ENCODE measurements around the gene MAGOHB. TPM values are rescaled to one million over a fixed set of nuclear protein-coding genes. Genes with fewer than 3 reads are reported as not detected.
"Not testable (repeated sequence)": the region's sequence is repeated elsewhere in the genome, so short reads cannot be mapped to it uniquely, and the experiment has no call there.

Gene MAGOHB
- 23.1 and 29.1 TPM in 2 replicates for total RNA-seq (2014; rRNA removed; shearing (Covaris generic))

GRCh38 chr12:10613349-10614055 is at the start of gene MAGOHB:
Gene MAGOHB, minus strand, starts transcription at chr12:10613609. Its CDS starts 77 bp downstream, at chr12:10613532.
- peak within 1 kb of the TSS; percentile 77 for H3K4me3 ChIP-seq (ENCODE audit: insufficient read depth, low read depth, low read length)
- peak; percentile 79 for DNase-seq
- no peaks in the 10 kb centered on the region for H3K27me3 ChIP-seq (ENCODE audit: control insufficient read depth, insufficient read depth, low read length)
- peaks cover 11% of the 10 kb centered on the region for H3K36me3 ChIP-seq (replicated peaks; ENCODE audit: control insufficient read depth, insufficient read depth, low read length)

GRCh38 chr12:10661338-10661737 is 47.9 kb upstream of the MAGOHB start:
- DNase-seq, result no peak
- no peaks in the 10 kb centered on the region for H3K36me3 ChIP-seq (replicated peaks; ENCODE audit: control insufficient read depth, insufficient read depth, low read length)
- no peak overlapping the region for H3K4me3 ChIP-seq (ENCODE audit: insufficient read depth, low read depth, low read length)
- no peaks in the 10 kb centered on the region for H3K27me3 ChIP-seq (ENCODE audit: control insufficient read depth, insufficient read depth, low read length)

GRCh38 chr12:10654003-10654402 is 40.6 kb upstream of the MAGOHB start:
- no peak for DNase-seq
- Histone ChIP-seq H3K4me3 (ENCODE audit: insufficient read depth, low read depth, low read length) (no peak overlapping the region), H3K27me3 (ENCODE audit: control insufficient read depth, insufficient read depth, low read length) (no peaks in the 10 kb centered on the region), H3K36me3 (replicated peaks; ENCODE audit: control insufficient read depth, insufficient read depth, low read length) (no peaks in the 10 kb centered on the region)

- Histone ChIP-seq H3K27me3 (ENCODE audit: control insufficient read depth, insufficient read depth, low read length) (no peaks in the 10 kb centered on the region), H3K4me3 (ENCODE audit: insufficient read depth, low read depth, low read length) (no peak overlapping the region), H3K36me3 (replicated peaks; ENCODE audit: control insufficient read depth, insufficient read depth, low read length) (no peaks in the 10 kb centered on the region)
- no peak for DNase-seq
These were observed 38.8 kb upstream of the MAGOHB start for GRCh38 chr12:10652192-10652591.

- DNase-seq; H3K4me3 ChIP-seq (ENCODE audit: insufficient read depth, low read depth, low read length); H3K27me3 ChIP-seq (ENCODE audit: control insufficient read depth, insufficient read depth, low read length); H3K36me3 ChIP-seq (replicated peaks; ENCODE audit: control insufficient read depth, insufficient read depth, low read length): not testable (repeated sequence)
These were observed 33.2 kb upstream of the MAGOHB start for GRCh38 chr12:10646576-10646975.

GRCh38 chr12:10645910-10646309 is 32.5 kb upstream of the MAGOHB start:
- no peaks in the 10 kb centered on the region for H3K36me3 ChIP-seq (replicated peaks; ENCODE audit: control insufficient read depth, insufficient read depth, low read length)
- H3K27me3 ChIP-seq (ENCODE audit: control insufficient read depth, insufficient read depth, low read length), result no peaks in the 10 kb centered on the region
- DNase-seq, result no peak
- no peak overlapping the region for H3K4me3 ChIP-seq (ENCODE audit: insufficient read depth, low read depth, low read length)

GRCh38 chr12:10641735-10642500 is 28.5 kb upstream of the MAGOHB start:
- no peaks in the 10 kb centered on the region for H3K27me3 ChIP-seq (ENCODE audit: control insufficient read depth, insufficient read depth, low read length)
- no peak overlapping the region for H3K4me3 ChIP-seq (ENCODE audit: insufficient read depth, low read depth, low read length)
- DNase-seq, result no peak
- H3K36me3 ChIP-seq (replicated peaks; ENCODE audit: control insufficient read depth, insufficient read depth, low read length), result no peaks in the 10 kb centered on the region

- Histone ChIP-seq H3K27me3 (ENCODE audit: control insufficient read depth, insufficient read depth, low read length) (no peaks in the 10 kb centered on the region), H3K36me3 (replicated peaks; ENCODE audit: control insufficient read depth, insufficient read depth, low read length) (no peaks in the 10 kb centered on the region), H3K4me3 (ENCODE audit: insufficient read depth, low read depth, low read length) (no peak overlapping the region)
- DNase-seq, result no peak
These were observed 25.3 kb upstream of the MAGOHB start for GRCh38 chr12:10638728-10639127.

GRCh38 chr12:10636611-10637010 is 23.2 kb upstream of the MAGOHB start:
- H3K27me3 ChIP-seq (ENCODE audit: control insufficient read depth, insufficient read depth, low read length), result no peaks in the 10 kb centered on the region
- no peaks in the 10 kb centered on the region for H3K36me3 ChIP-seq (replicated peaks; ENCODE audit: control insufficient read depth, insufficient read depth, low read length)
- H3K4me3 ChIP-seq (ENCODE audit: insufficient read depth, low read depth, low read length), result no peak overlapping the region
- no peak for DNase-seq

GRCh38 chr12:10636124-10636523 is 22.7 kb upstream of the MAGOHB start:
- no peak for DNase-seq
- Histone ChIP-seq H3K4me3 (ENCODE audit: insufficient read depth, low read depth, low read length) (no peak overlapping the region), H3K27me3 (ENCODE audit: control insufficient read depth, insufficient read depth, low read length) (no peaks in the 10 kb centered on the region), H3K36me3 (replicated peaks; ENCODE audit: control insufficient read depth, insufficient read depth, low read length) (no peaks in the 10 kb centered on the region)

GRCh38 chr12:10635306-10635705 is 21.9 kb upstream of the MAGOHB start:
- no peaks in the 10 kb centered on the region for H3K27me3 ChIP-seq (ENCODE audit: control insufficient read depth, insufficient read depth, low read length)
- no peak for DNase-seq
- no peak overlapping the region for H3K4me3 ChIP-seq (ENCODE audit: insufficient read depth, low read depth, low read length)
- no peaks in the 10 kb centered on the region for H3K36me3 ChIP-seq (replicated peaks; ENCODE audit: control insufficient read depth, insufficient read depth, low read length)

GRCh38 chr12:10634427-10634826 is 21.0 kb upstream of the MAGOHB start:
- DNase-seq, result no peak
- Histone ChIP-seq H3K4me3 (ENCODE audit: insufficient read depth, low read depth, low read length) (no peak overlapping the region), H3K36me3 (replicated peaks; ENCODE audit: control insufficient read depth, insufficient read depth, low read length) (no peaks in the 10 kb centered on the region), H3K27me3 (ENCODE audit: control insufficient read depth, insufficient read depth, low read length) (no peaks in the 10 kb centered on the region)

GRCh38 chr12:10633541-10633940 is 20.1 kb upstream of the MAGOHB start:
- DNase-seq, result no peak
- H3K4me3 ChIP-seq (ENCODE audit: insufficient read depth, low read depth, low read length), result no peak overlapping the region
- H3K27me3 ChIP-seq (ENCODE audit: control insufficient read depth, insufficient read depth, low read length), result no peaks in the 10 kb centered on the region
- H3K36me3 ChIP-seq (replicated peaks; ENCODE audit: control insufficient read depth, insufficient read depth, low read length), result no peaks in the 10 kb centered on the region

GRCh38 chr12:10632226-10632625 is 18.8 kb upstream of the MAGOHB start:
- no peak overlapping the region for H3K4me3 ChIP-seq (ENCODE audit: insufficient read depth, low read depth, low read length)
- DNase-seq, result no peak
- H3K36me3 ChIP-seq (replicated peaks; ENCODE audit: control insufficient read depth, insufficient read depth, low read length), result no peaks in the 10 kb centered on the region
- no peaks in the 10 kb centered on the region for H3K27me3 ChIP-seq (ENCODE audit: control insufficient read depth, insufficient read depth, low read length)

- no peak for DNase-seq
- Histone ChIP-seq H3K36me3 (replicated peaks; ENCODE audit: control insufficient read depth, insufficient read depth, low read length) (no peaks in the 10 kb centered on the region), H3K4me3 (ENCODE audit: insufficient read depth, low read depth, low read length) (no peak overlapping the region), H3K27me3 (ENCODE audit: control insufficient read depth, insufficient read depth, low read length) (no peaks in the 10 kb centered on the region)
These were observed 11.2 kb upstream of the MAGOHB start for GRCh38 chr12:10624605-10625004.

Measured in H7 (cell line).